Natural killer cell (primary cell): ENCODE data around the gene TEX51. TPM values are rescaled to one million over a fixed set of nuclear protein-coding genes. Genes with fewer than 3 reads are reported as not detected.

ENCODE experiments used
- ATAC-seq, 3 donors: fragments of 150-1000 bp in 2 of 3; fragments of 200-7000 bp in 1 of 3; cut with Tn5 transposase; 1 replicate in 1 of 3; 2 replicates in 2 of 3; pipeline ENCODE4 v1.10.0; 2021; ENCODE audit warnings: mild to moderate bottlenecking in 2 of 3, moderate library complexity in 2 of 3
- DNase-seq, 2 donors: peaks; one replicate each; pipeline versions ENCODE4 v3.0.0 to v3.0.0-alpha.2; 2013 to 2021; ENCODE audit warnings: mixed read lengths in 1 of 2
- H3K27ac ChIP-seq: one replicate; pipeline ENCODE4 v1.5.1; 2013; ENCODE audit warnings: mild to moderate bottlenecking, low read length
- H3K27me3 ChIP-seq: one replicate; pipeline ENCODE4 v1.6.1; 2013; ENCODE audit warnings: low read length; ENCODE audit not compliant: control insufficient read depth, insufficient read depth
- H3K36me3 ChIP-seq: one replicate; pipeline ENCODE4 v1.6.1; 2013; ENCODE audit warnings: low read length; ENCODE audit not compliant: control insufficient read depth, insufficient read depth
- H3K4me1 ChIP-seq: one replicate; pipeline ENCODE4 v1.6.1; 2013; ENCODE audit warnings: low read length; ENCODE audit not compliant: control insufficient read depth, insufficient read depth
- H3K4me3 ChIP-seq: one replicate; pipeline ENCODE4 v1.5.1; 2013; ENCODE audit warnings: low read length
- H3K9me3 ChIP-seq: one replicate; pipeline ENCODE4 v1.6.1; 2013; ENCODE audit warnings: low read length; ENCODE audit not compliant: control insufficient read depth, insufficient read depth
- H3K27ac Mint-ChIP-seq, 2 donors: one replicate each; pipeline ENCODE4 v1.8.0; 2022; ENCODE audit warnings: mild to moderate bottlenecking in 2 of 2, mixed read lengths in 2 of 2, moderate library complexity in 1 of 2
- H3K27me3 Mint-ChIP-seq, 2 donors: one replicate each; pipeline ENCODE4 v1.8.0; 2022; ENCODE audit warnings: low read depth in 2 of 2, mixed read lengths in 2 of 2
- H3K36me3 Mint-ChIP-seq: one replicate; pipeline ENCODE4 v1.8.0; 2022; ENCODE audit warnings: mixed read lengths
- H3K4me1 Mint-ChIP-seq, 2 donors: one replicate each; pipeline ENCODE4 v1.8.0; 2022; ENCODE audit warnings: mixed read lengths in 2 of 2
- H3K4me3 Mint-ChIP-seq: one replicate; pipeline ENCODE4 v1.8.0; 2022; ENCODE audit warnings: mild to moderate bottlenecking, moderate library complexity, mixed read lengths
- H3K9me3 Mint-ChIP-seq, 2 donors: one replicate each; pipeline ENCODE4 v1.8.0; 2022; ENCODE audit warnings: mixed read lengths in 2 of 2
- CTCF ChIP-seq: fragments of 200-600 bp; IDR thresholded peaks from one replicate; pipeline ENCODE4 v1.8.0; 2022; ENCODE audit warnings: antibody characterized with exemption
- WGBS: methylation state at CpG from one replicate; pipeline ENCODE4 v1.1.7; 2013; ENCODE audit warnings: missing lambda C conversion rate; ENCODE audit not compliant: insufficient coverage; 5-methylcytosine and 5-hydroxymethylcytosine counted together
- intact Hi-C: fragments of 100-400 bp; cut with micrococcal nuclease; formaldehyde crosslinking; loops from one replicate; pipeline ENCODE4 v1.14.2; 2022
- total RNA-seq, 4 donors: library from RNA; stranded (reverse); fragments of 120-200 nt in 1 of 4; gene quantifications; one replicate each; pipeline versions ENCODE4 v1.2.3 to v1.2.4, GENCODE V29; 2013 to 2022

The TEX51 gene
- total RNA-seq, 3 donors from 2014 or later (not counting 1 experiment from before 2014, with no cell fraction given): not detected

GRCh38 chr2:126946318-126947102 lies 47.8 kb downstream of the TEX51 start:
- H3K4me3 Mint-ChIP-seq: no peak overlapping the region

DNA sequence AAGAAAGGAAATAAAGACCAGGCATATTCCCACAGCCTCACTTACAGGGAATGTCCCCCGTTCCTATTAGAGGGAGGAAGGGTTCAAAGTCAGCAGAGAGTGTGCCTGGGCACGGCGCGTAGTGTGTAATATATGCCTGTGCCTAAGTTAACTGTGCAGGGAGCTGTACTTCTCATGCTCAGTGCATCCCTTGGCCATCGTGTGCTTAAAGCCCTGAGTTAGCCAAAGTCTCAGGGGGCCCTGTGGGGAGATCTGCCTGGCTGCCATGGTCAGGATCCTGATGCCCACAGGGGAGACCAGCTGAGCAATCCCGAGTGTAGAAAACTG lies 48.4 kb downstream of the TEX51 start:
- no peak for DNase-seq
- Histone ChIP-seq H3K27ac (no peak overlapping the region), H3K9me3 (peaks cover 3% of the 10 kb centered on the region), H3K4me3 (no peak overlapping the region), H3K4me1 (no peaks in the 10 kb centered on the region), H3K36me3 (no peaks in the 10 kb centered on the region), H3K27me3 (no peaks in the 10 kb centered on the region)
- intact Hi-C loops: no loop called here
- no peaks in the 10 kb centered on the region for H3K36me3 Mint-ChIP-seq
- WGBS: 87% methylated on average over 5 of the region's 6 CpGs
- H3K4me3 Mint-ChIP-seq: no peak overlapping the region
- peaks cover 0 to 4% of the 10 kb centered on the region in 2 donors for H3K4me1 Mint-ChIP-seq
- ATAC-seq: no peak
- TF ChIP-seq CTCF: no peak
- H3K9me3 Mint-ChIP-seq: peaks cover 0 to 3% of the 10 kb centered on the region in 2 donors
- H3K27me3 Mint-ChIP-seq: peaks cover 15 to 61% of the 10 kb centered on the region in 2 donors
- no peak overlapping the region for H3K27ac Mint-ChIP-seq

More at GRCh38 chr2:126946318-126947102, 47.8 kb downstream of the TEX51 start:
- Histone ChIP-seq H3K36me3 (no peaks in the 10 kb centered on the region), H3K9me3 (peaks cover 3% of the 10 kb centered on the region), H3K27ac (no peak overlapping the region), H3K4me1 (no peaks in the 10 kb centered on the region), H3K4me3 (no peak overlapping the region), H3K27me3 (no peaks in the 10 kb centered on the region)
- ATAC-seq (no peak), DNase-seq (no peak)
- Mint-ChIP-seq H3K4me1 (peaks cover 0 to 4% of the 10 kb centered on the region in 2 donors), H3K27me3 (peaks cover 15 to 66% of the 10 kb centered on the region in 2 donors), H3K27ac (no peak overlapping the region), H3K9me3 (peaks cover 0 to 3% of the 10 kb centered on the region in 2 donors), H3K36me3 (no peaks in the 10 kb centered on the region)
- no peak for TF ChIP-seq CTCF
- intact Hi-C loops: no loop called here
- WGBS: 87% methylated on average over 7 of the region's 7 CpGs

- WGBS: 93% methylated on average over 9 of the region's 9 CpGs
- Mint-ChIP-seq H3K9me3 (no peaks in the 10 kb centered on the region), H3K36me3 (no peaks in the 10 kb centered on the region), H3K4me1 (peaks cover 0 to 4% of the 10 kb centered on the region in 2 donors), H3K27me3 (peaks cover 20 to 62% of the 10 kb centered on the region in 2 donors), H3K4me3 (no peak overlapping the region), H3K27ac (no peak overlapping the region)
- no peak for DNase-seq
- intact Hi-C loops: no loop called here
- no peak for ATAC-seq
- no peak overlapping the region for H3K4me3 ChIP-seq
- no peak for TF ChIP-seq CTCF
- no peaks in the 10 kb centered on the region for H3K27me3 ChIP-seq
- no peaks in the 10 kb centered on the region for H3K9me3 ChIP-seq
- H3K36me3 ChIP-seq: no peaks in the 10 kb centered on the region
- H3K27ac ChIP-seq: no peak overlapping the region
- no peaks in the 10 kb centered on the region for H3K4me1 ChIP-seq
Measured at GRCh38 chr2:126949775-126950174, 51.1 kb downstream of the TEX51 start.

DNA sequence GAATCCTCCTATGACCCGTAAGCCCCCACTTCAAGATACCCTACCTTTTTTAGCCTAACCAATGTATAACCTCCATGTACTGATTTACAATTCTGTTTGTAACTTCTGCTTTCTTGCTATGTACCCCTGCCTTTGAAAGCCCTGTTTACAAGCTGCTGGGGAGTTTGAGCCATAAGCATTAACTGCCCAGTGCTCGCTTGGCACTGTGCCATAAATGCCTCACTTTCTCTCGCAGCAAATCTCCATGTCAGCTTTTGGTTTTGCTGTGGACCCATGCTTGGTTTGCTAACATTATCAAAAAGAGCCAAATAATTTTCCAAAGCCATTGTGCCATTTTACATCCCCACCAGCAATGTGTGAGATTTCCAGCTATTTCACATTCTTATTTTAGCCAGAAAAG lies 51.8 kb downstream of the TEX51 start:
- TF ChIP-seq CTCF: no peak
- Mint-ChIP-seq H3K4me1 (no peaks in the 10 kb centered on the region), H3K27ac (no peak overlapping the region), H3K9me3 (no peaks in the 10 kb centered on the region), H3K36me3 (no peaks in the 10 kb centered on the region), H3K27me3 (peaks cover 20 to 64% of the 10 kb centered on the region in 2 donors), H3K4me3 (no peak overlapping the region)
- no peak for DNase-seq
- Histone ChIP-seq H3K36me3 (no peaks in the 10 kb centered on the region), H3K9me3 (no peaks in the 10 kb centered on the region), H3K27ac (no peak overlapping the region), H3K4me1 (no peaks in the 10 kb centered on the region), H3K27me3 (no peaks in the 10 kb centered on the region), H3K4me3 (no peak overlapping the region)
- intact Hi-C loops: no loop called here
- 83% methylated on average over 3 of the region's 3 CpGs for WGBS
- ATAC-seq: no peak
